Tongue (tissue), 2 donors: ENCODE measurements around the gene SLC7A5. TPM values are rescaled to one million over a fixed set of nuclear protein-coding genes. Genes with fewer than 3 reads are reported as not detected.
A peak's percentile ranks its signal among the peaks of the same experiment; 100 is the strongest.
"Not testable (repeated sequence)": the region's sequence is repeated elsewhere in the genome, so short reads cannot be mapped to it uniquely, and the experiment has no call there.

Source experiments
- DNase-seq: peaks from one replicate; pipeline ENCODE4 v3.0.0-alpha.2; 2015
- total RNA-seq: library from RNA; depleted of rRNA; stranded (reverse); fragments of >200 nt; gene quantifications from one replicate; pipeline ENCODE4 v1.2.3, GENCODE V29; 2014

Gene SLC7A5
- 14.5 TPM for total RNA-seq

- peak; percentile 86 for DNase-seq
Observed at GRCh38 chr16:87869061-87869878, at the start of gene SLC7A5. TSS of gene SLC7A5 (minus strand) at chr16:87869507. CDS start at chr16:87869422, 85 bp downstream.

- no peak for DNase-seq
Observed at GRCh38 chr16:87918338-87918737, 49.0 kb upstream of the SLC7A5 start.

GRCh38 chr16:87917503-87917902 lies 48.2 kb upstream of the SLC7A5 start:
- no peak for DNase-seq

- DNase-seq = no peak
Observed at GRCh38 chr16:87914812-87915211, 45.5 kb upstream of the SLC7A5 start.

GRCh38 chr16:87914021-87914725 lies 44.9 kb upstream of the SLC7A5 start:
- not testable (repeated sequence) for DNase-seq

- DNase-seq = not testable (repeated sequence)
Observed at GRCh38 chr16:87912691-87913090, 43.4 kb upstream of the SLC7A5 start.

- peak; percentile 81 for DNase-seq
Observed at GRCh38 chr16:87911106-87911763, 41.9 kb upstream of the SLC7A5 start.

- DNase-seq = peak; percentile 77
Observed at GRCh38 chr16:87909203-87909935, 40.1 kb upstream of the SLC7A5 start.

- not testable (repeated sequence) for DNase-seq
Observed at GRCh38 chr16:87908101-87908500, 38.8 kb upstream of the SLC7A5 start.

GRCh38 chr16:87905521-87905920 lies 36.2 kb upstream of the SLC7A5 start:
- not testable (repeated sequence) for DNase-seq

- not testable (repeated sequence) for DNase-seq
Observed at GRCh38 chr16:87904963-87905362, 35.7 kb upstream of the SLC7A5 start.

GRCh38 chr16:87900489-87900888 lies 31.2 kb upstream of the SLC7A5 start:
- DNase-seq = not testable (repeated sequence)

- DNase-seq = no peak
Observed at GRCh38 chr16:87897521-87898505, 28.5 kb upstream of the SLC7A5 start.

- not testable (repeated sequence) for DNase-seq
Observed at GRCh38 chr16:87896924-87897520, 27.7 kb upstream of the SLC7A5 start.

GRCh38 chr16:87896176-87896890 lies 27.0 kb upstream of the SLC7A5 start:
- DNase-seq = not testable (repeated sequence)

- DNase-seq = no peak
Observed at GRCh38 chr16:87895641-87896141, 26.4 kb upstream of the SLC7A5 start.

- not testable (repeated sequence) for DNase-seq
Observed at GRCh38 chr16:87894005-87894404, 24.7 kb upstream of the SLC7A5 start.

- DNase-seq = no peak
Observed at GRCh38 chr16:87891764-87892163, 22.5 kb upstream of the SLC7A5 start.

GRCh38 chr16:87889762-87890161 lies 20.5 kb upstream of the SLC7A5 start:
- not testable (repeated sequence) for DNase-seq
